A172 (cell line): ENCODE results near the gene TMC1. TPM values are rescaled to one million over a fixed set of nuclear protein-coding genes. Genes with fewer than 3 reads are reported as not detected.

Experiments
- DNase-seq: peaks from one replicate; pipeline ENCODE4 v3.0.0-alpha.2; 2015; ENCODE audit warnings: low spot score
- total RNA-seq: library from RNA; depleted of rRNA; stranded (reverse); fragments of >200 nt; shearing (Covaris generic); gene quantifications from 2 replicates; pipeline ENCODE4 v1.2.3, GENCODE V29; 2014

The TMC1 gene
- total RNA-seq, 1 experiment from 2014 or later = not detected

GRCh38 chr9:72575666-72576065, 54.3 kb downstream of the TMC1 start:
- no peak for DNase-seq

DNA sequence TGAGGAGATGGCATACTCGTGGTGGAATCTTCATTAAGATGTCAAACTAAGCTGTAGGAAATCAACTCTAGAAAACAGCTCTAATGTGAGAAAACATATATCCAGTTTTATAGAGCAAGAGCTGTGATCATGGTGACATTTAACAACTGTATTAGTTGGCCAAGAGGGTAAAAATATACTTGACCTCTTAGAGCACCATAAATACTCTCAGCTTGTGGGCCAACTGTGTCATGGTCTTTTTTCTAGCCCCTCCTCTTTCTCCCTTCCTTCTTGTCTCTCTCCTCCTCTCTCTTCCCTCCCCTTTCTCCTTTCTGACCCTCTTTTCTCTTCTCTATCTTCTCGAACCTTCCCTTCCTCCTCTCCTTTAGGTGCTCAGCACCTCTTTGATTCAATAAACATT, 54.7 kb downstream of the TMC1 start:
- no peak for DNase-seq

- DNase-seq = peak; percentile 75
Measured at GRCh38 chr9:72577212-72577753, 55.9 kb downstream of the TMC1 start.

DNA sequence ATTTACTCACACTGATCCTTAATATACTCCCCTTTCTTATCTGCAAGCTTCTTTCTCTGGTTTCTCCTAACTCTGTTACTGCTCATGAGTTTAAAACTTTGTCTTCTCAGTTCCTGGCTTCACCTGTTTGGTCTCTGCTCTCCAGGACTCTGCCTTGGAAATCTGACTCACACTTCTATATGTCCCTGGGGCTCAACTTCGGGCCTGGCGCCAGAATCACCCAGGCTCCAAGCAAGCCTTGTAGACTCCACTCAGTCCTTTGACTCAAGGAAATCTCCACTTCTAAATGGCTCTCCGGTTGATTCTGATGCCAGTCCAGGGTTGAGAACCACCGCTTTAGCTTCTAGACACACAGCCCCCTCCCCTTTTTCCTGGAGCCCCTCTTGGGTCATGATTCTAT, 57.8 kb downstream of the TMC1 start:
- peak; percentile 76 for DNase-seq

GRCh38 chr9:72579880-72580550, 58.6 kb downstream of the TMC1 start:
- DNase-seq = peak; percentile 32

- DNase-seq = peak; percentile 47
Measured at GRCh38 chr9:72581694-72582093, 60.3 kb downstream of the TMC1 start.

- DNase-seq = no peak
Measured at GRCh38 chr9:72583370-72583769, 62.0 kb downstream of the TMC1 start.

DNA sequence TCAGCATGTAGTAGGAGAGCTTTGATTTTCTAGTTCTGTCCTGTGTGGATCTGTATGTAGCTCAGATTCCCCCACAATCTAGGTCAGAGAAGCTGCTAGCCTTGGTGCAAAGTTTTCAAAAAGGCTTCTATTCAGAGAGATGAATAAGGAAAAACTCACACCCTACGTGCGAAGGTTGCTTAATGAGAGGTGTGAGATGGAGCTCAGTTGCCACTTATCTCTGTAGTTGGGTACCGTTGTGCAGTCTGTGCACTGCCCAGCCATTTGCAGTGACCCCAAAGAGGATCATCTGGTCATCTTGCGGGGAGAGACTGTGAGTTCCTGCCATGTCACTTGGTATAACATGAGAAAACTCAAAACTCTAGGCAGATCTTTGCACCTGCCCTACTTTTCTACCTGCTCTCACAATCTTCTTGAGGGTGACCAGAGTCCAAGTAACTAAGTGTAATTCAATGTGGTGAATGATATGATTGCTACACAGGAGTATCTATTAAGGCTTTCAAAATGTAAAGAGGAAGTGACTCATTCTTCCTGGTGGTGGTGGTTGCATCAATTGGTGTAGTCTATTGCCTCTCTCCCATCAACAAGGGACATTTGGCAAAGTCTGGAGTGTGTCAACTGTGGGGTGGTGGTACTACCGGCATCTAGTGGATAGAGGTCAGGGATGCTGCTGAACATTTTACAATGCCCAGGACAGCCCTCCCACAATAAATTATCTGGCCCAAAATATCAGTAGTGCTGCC, 65.2 kb downstream of the TMC1 start:
- DNase-seq = peak; percentile 95

DNA sequence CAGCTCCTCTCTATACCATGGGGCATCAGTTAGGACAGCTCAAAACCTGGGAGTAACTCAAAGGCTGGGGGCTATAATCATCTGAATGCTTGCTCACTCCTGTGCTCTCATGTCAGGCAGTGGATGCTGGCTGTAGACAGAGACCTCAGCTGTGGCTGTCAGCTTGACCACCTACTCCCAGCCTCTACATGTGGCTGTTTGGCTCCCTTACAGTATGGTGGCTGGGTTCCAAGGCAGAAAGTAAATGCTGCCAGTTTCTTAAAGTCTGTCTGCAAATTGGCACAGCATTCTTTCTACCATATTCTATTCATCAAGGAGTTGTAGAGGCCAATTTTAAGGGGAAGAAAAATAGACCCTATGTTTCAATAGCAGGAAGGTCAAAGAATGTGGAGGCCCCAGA, 66.9 kb downstream of the TMC1 start:
- DNase-seq = no peak

- no peak for DNase-seq
Measured at GRCh38 chr9:72589667-72590521, 68.5 kb downstream of the TMC1 start.

DNA sequence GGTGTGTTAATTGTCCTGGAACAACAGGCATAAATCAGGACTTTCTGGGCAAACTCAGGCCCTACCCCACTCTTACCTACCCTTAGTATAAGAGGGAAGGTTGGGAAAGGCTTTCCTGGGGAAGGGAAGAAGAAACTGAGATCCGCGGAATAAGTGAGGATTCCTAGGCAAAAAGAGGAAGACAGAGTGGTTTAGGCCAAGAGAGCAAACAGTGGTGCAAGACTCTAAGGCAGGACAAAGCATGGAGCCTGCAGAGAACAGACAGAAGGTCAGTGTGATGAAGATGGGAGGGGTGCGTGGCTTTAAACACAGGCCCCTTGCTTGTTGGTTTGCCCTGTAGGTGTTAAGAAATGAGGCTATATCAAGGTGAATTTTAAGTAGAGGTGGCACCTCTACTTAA, 69.4 kb downstream of the TMC1 start:
- no peak for DNase-seq

GRCh38 chr9:72592502-72593403, 71.3 kb downstream of the TMC1 start:
- peak; percentile 62 for DNase-seq

- DNase-seq = no peak
Measured at GRCh38 chr9:72596451-72597180, 75.2 kb downstream of the TMC1 start.

DNA sequence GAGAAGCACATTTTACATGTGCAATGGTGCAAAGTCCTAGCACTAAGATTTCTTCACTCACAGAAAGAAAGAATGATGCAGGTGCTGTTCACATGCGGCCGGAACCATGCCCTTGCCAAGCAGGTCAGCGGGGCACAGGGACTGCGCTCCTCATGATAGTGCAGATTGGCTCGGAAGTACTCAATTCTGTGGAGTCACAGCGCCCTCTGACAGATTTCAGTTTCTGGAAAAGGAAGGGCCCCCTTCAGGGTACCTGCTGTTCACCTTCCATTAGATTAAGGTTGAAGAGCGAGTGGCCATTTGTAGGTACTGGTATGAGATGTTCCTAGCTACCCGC, 75.7 kb downstream of the TMC1 start:
- no peak for DNase-seq

GRCh38 chr9:72597601-72598000, 76.2 kb downstream of the TMC1 start:
- no peak for DNase-seq

DNA sequence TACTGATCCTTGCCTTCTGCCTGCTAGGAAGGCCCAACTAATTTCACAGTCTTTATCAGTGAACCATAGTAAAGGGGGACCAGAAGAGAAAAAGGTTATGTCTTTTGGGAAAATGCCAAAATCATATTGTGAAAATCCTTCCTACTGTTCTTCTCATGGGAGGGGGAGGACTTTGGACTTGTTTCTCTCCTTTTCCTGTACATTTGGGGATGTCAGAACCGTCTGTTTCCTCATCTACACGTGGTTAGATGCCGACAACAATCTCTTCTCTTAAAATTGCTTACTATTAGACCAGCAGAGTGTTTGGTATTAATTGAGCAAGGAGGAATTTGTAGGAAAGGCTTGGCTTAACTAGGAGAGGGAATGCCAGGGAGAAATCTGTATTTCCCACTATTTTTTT, 77.2 kb downstream of the TMC1 start:
- DNase-seq = no peak

- no peak for DNase-seq
Measured at GRCh38 chr9:72599874-72600534, 78.6 kb downstream of the TMC1 start.

- no peak for DNase-seq
Measured at GRCh38 chr9:72600671-72601070, 79.3 kb downstream of the TMC1 start.

DNA sequence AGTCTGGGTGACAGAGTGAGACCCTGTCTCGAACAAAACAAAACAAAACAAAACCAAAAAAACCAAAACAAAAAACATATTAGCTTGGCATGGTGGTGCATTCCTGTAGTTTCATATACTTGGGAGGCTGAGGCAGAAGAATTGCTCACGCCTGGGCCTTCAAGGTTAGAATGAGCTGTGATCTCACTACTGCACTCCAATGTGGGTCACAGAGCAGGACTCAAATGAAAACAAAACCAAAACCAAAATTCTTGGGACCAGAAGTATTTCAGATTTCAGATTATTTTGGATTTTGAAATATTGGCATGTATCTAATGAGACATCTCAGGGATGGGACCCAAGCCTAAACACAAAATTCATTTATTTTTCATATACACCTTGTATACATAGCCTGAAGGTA, 80.2 kb downstream of the TMC1 start:
- no peak for DNase-seq

DNA sequence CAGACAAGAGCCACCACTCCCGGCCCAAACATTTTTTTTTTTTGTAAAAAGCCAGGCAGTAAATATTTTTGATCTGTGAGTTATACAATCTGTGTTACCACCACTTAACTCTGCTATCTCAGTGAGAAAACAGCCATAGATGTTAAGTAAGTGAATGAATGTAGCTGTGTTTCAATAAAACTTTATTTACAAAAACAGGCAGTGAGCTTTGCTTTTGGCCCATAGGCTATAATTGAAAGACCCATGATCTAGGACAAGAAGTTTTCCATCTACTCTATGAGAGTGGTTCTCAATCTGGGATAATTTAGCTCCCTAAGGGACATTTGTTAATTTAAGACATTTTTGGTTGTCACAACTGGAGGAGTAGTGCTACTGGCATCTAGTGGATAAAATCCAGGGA, 91.0 kb downstream of the TMC1 start:
- no peak for DNase-seq
